Right ventricle myocardium superior (tissue), 1 donor: ENCODE results near the gene CATSPER3. TPM values are rescaled to one million over a fixed set of nuclear protein-coding genes. Genes with fewer than 3 reads are reported as not detected.
"Not testable (repeated sequence)": the region's sequence is repeated elsewhere in the genome, so short reads cannot be mapped to it uniquely, and the experiment has no call there.

Experiments used
- ATAC-seq: fragments of 200-7000 bp; cut with Tn5 transposase; one replicate; pipeline ENCODE4 v1.9.1; 2020; ENCODE audit warnings: mild to moderate bottlenecking; ENCODE audit not compliant: poor library complexity
- DNase-seq: peaks from one replicate; pipeline ENCODE4 v3.0.0-alpha.2; 2020
- intact Hi-C: fragments of 100-400 bp; cut with DNase I; formaldehyde crosslinking; loops from one replicate; pipeline ENCODE4 v1.11.2; 2022
- total RNA-seq: library from RNA; stranded (reverse); fragmentation: NEBNext Ultra II Directional; extraction: Animal tissue kit (Norgen Biotek cat#: 25700); gene quantifications from one replicate; pipeline ENCODE4 v1.2.1, GENCODE V29; 2021
- donor health status: DM: no; HTN: yes; CAD: no; lungs with severe emphysema.

The CATSPER3 gene
- total RNA-seq, 1 donor from 2014 or later = 0.32 TPM

DNA sequence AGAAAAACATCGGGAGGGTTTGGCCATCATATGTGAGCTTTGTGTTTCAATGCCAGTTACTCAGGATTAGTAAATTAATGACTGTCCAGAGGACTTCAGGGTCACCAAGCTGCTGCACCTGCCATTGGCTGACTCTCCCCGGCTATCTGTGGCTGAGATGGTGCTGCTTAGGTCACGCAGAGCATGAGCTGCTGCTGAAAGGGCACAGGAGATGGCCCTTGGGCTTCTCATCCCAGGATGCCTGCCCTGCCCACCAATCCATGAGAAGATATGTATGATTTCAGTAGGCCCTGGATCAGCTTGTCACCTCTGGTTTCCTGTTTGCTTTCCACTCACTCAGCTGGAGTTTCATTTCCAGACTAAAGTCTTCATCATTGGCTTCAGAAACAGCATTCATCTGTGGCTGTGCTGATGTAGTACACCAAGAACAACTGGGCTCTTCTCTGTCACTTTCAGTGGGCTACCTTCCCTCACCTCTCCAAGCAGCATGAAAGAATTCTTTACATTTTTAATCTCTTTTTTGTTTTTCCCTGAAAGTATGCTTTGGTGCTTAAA, 2.4 kb upstream of the CATSPER3 start:
- DNase-seq (no peak), ATAC-seq (no peak)
- intact Hi-C loops = no loop called here

DNA sequence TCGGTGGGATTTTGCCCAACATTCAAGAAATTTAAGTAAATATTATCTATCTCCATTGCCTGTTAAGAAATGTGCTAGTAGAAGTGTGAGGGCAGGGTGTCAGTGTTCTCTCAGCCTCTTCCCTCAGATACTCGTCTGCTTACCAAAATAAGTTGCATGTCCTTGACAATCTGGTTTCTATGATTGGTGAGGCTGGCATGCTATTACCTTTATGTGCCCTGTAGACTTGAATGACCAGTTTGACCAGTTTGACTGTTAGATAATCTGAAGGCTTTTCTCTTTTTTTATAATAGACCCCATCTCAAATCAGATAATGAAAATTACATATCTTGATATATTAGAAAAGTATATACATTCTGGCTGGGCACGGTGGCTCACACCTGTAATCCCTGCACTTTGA, 348 bp downstream of the CATSPER3 start:
- DNase-seq = no peak
- intact Hi-C loops = no loop called here
- ATAC-seq = no peak

DNA sequence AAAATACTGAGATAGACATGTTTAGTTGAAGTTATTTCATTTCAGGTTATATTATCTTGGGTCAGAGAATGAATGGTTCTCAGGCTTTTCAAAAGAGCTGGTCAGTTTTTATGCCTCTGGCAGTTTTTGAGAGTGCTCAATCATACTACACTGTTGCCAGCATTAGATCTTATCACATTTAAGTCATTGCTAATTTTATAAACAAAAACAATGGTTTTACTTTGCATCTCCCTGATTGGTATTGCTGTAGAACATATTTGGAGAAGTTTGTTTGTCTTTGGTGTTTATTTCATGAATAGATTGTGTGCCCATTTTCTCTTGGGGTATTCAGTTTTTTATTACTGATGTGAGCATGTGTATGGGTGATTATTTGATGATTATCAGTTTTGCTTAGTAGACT, 1.5 kb downstream of the CATSPER3 start:
- intact Hi-C loops = no loop called here
- DNase-seq (no peak), ATAC-seq (no peak)

DNA sequence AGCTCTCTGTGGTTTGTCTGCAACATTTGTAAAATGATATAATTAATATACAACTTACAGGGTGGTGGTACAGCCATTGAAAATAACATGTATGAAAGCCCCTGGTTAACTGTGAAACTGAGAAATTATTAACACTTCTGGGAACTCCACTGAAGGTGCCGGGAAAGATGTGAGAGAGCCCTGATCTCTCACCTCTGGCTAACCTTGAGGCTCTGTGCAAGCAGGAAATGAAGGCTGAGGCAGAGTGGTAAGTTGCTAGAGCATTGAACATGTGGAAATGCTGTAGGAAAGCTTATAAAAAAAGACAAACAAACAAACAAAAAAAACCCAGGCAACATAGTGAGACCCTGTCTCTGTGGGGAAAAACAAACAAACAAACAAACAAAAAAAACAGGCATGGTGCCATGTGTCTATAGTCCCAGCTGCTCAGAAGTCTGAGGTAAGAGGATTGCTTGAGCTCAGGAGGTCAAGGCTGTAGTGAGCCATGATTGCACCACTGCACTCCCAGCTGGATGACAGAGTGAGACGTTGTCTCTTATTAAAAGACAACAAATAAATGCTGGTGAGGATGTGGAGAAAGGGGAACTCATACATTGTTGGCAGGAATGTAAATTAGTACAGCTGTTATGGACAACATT, 7.5 kb downstream of the CATSPER3 start:
- intact Hi-C loops = no loop called here
- no peak for ATAC-seq
- no peak for DNase-seq

DNA sequence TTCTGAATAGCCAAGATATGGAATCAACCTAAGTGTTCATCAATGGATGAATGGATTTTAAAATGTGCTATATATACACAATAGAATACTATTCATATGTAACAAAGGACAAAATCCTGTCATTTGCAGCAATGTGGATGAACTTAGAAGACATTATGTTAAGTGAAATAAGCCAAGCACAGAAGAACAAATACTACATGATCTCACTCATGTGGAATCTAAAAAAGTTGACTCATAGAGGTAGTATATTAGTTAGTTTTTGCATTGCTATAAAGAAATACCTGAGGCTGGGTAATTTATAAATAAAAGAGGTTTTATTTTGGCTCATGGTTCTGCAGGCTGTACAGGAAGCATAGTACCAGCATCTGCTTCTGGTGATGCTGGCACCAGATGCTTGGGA, 8.1 kb downstream of the CATSPER3 start:
- no peak for ATAC-seq
- intact Hi-C loops = no loop called here

DNA sequence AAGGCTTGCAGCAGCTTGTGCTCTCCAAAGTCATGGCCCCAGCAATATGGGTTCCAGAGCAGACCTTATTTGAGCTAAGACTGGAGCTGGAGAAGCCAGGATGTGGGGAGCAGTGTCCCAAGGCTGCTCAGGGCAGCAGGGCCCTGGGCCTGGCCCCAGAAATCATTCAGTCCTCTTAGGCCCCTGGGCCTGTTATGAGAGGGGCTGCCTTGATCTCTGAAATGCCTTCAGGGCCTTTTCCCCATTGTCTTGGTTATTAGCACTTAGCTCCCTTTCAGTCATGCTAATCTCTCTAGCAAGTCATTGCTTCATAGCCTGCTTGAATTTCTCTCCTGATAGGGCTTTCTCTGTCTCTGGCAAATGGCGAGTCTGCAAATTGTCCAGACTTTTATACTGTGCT, 9.1 kb downstream of the CATSPER3 start:
- DNase-seq = no peak
- no peak for ATAC-seq
- intact Hi-C loops = no loop called here

More for the DNA sequence above, 8.1 kb downstream of the CATSPER3 start:
- no peak for DNase-seq

DNA sequence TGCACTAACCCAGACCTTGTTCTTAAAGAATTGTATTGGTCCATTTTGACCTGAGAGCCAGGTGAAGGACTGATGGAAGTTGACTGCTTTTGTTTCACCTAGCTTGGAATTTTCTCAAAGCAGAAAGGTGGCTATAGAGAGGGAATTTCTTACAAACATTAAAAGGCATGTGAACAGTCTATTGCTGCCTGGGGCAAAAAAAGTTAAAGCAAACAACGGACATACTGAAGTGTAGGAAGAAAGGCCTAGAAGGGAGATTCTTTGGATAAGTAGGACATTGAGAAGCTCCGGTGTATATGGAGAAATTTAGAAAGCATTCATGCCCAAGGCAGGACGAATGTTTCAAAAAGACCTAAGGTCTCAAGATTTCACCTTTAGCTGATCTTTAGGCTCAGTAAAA, 11.7 kb downstream of the CATSPER3 start:
- ATAC-seq = no peak
- no peak for DNase-seq
- intact Hi-C loops = no loop called here

DNA sequence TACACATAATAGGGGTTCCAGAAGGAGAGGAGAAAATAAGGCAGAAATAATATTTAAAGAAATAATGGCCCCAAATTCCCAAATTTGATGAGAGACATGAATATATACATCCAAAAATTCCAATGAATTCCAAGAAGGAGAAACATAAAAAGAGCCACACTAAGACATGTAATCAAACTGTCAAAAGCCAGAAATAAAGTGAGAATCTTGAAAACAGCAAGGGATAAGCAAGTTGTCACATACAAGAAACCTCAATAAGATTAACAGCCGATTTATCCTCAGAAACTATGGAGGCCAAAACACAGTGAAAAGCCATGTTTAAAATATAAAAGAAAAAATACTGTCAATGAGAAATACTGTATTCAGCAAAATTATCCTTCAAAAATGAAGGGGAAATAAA, 14.5 kb downstream of the CATSPER3 start:
- intact Hi-C loops = no loop called here
- DNase-seq (no peak), ATAC-seq (no peak)

DNA sequence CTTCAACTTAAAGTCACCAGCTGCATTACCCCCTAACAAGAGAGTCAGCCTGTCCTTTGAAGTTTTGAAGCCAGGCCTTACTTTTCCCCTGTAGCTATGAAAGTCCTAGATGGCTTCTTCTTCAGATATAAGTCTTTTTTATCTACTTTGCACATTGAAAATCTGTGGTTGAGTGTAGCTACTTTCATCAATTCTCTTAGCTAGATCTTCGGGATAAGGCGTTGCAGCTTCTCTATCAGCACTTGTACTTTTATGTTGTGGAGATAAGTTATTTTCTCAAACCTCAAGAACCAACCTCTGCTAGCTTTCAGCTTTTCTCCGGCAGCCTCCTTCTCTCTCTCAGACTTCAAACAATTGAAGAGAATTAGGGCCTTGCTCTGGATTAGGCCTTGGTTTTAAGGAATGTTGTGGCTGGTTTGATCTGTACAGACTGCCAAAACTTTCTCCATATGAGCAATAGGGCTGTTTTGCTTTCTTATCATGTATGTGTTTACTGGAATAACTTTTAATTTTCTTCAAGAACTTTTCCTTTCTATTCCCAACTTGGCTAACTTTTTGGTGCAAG, 21.6 kb downstream of the CATSPER3 start:
- no peak for ATAC-seq
- no peak for DNase-seq
- intact Hi-C loops = no loop called here

DNA sequence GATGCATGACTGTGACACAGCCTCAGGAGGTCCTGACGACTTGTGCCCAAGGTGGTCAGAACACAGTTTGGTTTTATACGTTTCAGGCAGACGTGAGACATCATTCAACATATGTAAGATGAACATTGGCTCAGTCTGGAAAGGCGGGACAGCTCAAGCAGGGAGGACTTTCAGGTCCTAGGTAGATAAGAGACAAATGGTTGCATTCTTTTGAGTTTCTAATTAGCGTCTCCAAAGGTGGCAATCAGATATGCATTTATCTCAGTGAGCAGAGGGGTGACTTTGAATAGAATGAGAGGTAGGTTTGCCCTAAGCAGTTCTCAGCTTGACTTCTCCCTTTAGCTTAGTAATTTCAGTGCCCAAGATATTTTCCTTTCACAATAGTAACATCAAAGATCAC, 22.5 kb downstream of the CATSPER3 start:
- DNase-seq, ATAC-seq, intact Hi-C loops: not testable (repeated sequence)

DNA sequence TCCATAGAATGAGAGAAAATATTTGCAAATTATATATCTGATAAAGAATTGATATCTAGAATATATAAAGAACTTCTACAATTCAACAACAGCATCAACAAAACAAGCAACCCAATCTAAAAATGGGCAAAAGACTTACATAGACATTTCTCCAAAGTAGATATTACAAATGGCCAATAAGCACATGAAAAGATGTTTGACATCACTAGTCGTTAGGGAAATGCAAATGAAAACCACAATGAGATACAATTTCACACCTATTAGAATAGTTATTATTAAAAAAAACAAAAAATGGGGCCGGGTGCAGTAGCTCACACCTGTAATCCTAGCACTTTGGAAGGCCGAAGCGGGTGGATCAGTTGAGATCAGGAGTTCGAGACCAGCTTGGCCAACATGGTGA, 24.4 kb downstream of the CATSPER3 start:
- ATAC-seq (no peak), DNase-seq (no peak)
- intact Hi-C loops = no loop called here

DNA sequence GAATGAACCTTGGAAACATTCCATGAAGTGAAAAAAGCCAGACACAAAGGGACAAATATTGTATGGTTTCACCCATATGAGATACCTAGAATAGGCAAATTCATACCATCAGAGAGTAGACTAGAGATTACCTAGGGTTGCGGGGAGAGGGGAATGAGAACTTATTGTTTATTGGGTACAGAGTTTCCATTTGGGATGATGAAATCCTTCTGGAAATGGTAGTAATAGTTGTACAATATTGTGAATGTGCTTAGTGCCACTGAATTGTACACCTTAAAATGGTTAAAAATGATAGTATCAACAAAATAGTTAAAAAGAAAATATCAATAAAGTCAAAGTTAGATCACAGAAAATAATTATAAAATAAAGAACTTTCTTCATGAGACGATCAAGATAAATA, 25.5 kb downstream of the CATSPER3 start:
- intact Hi-C loops = no loop called here
- ATAC-seq (no peak), DNase-seq (no peak)

DNA sequence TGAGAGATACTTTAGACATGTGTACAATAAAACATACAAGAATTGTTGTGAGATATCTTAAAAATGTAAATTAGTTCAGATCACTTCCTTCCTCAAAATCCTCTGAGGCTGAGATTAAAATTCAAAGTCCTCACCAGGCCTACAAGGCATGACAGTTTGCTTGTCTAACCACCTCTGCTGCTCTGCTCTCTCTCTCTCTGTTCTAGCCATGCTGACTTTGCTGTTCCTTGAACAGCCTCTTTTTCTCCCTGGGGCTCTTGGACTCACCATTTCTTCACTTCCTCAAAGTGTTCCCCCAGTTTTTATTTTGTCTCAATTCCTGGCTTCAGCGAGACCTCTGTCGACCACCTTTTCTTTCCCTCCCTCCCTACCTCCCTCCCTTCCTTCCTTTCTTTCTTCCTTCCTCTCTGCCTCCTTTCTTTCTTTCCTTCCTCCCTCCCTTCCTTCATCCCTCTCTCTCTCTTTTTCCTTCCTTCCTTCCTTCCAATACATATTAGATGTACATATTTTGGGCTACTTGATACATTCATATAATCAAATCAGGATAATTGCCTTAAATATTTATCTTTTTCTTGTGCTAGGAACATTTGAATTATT, 27.0 kb downstream of the CATSPER3 start:
- no peak for DNase-seq
- intact Hi-C loops = no loop called here
- ATAC-seq = no peak

DNA sequence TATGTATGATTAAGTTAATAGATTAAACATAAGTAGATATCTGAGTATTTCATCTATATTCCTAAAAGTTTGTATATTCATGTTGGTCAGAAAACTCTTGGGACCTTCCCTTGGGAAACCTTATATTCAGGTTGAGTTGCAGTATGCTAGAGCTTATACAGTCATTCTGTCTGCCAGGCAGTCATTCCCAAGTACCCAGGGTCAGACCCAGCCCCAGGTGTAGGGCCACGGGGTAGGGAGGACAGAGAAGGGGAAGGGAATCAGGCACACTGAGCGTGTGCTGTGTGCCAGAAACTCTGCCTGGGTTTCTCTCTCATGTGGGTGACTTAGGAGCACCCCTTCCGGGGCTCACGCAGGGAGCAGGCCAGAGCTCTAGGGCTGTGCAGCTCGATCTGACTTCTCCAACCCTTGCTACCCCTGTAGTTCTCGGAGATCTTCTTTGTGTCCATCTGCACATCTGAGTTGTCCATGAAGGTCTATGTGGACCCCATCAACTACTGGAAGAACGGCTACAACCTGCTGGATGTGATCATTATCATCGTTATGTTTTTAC, 28.2 kb downstream of the CATSPER3 start:
- ATAC-seq (no peak), DNase-seq (no peak)
- intact Hi-C loops = no loop called here

DNA sequence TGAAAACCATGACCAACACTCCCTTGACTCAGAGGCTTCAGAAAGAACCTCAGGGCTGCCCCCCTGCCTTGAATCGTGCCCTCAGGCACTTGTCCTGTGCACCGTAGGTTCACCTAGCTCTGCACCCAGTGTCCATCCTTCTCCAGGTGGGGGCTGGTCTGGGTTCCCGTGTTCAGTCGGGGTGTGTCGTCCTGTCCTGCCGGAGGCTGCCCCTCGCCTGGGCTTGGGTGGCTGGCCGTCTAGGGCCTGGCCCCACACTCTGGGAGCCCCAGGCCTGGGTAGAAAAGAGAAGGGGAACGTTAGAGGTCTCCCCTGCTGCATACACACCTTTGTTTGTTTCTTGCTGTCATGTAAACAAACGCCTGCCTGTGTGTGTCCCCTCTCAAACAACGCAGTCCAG, 29.3 kb downstream of the CATSPER3 start:
- intact Hi-C loops = no loop called here
- DNase-seq = no peak
- ATAC-seq = no peak

DNA sequence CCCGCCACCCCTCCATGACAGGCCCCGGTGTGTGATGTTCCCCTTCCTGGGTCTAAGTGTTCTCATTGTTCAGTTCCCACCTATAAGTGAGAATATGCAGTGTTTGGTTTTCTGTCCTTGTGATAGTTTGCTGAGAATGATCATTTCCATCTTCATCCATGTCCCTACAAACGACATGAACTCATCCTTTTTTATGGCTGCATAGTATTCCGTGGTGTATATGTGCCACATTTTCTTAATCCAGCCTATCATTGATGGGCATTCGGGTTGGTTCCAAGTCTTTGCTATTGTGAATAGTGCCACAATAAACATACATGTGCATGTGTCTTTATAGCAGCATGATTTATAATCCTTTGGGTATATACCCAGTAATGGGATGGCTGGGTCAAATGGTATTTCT, 30.4 kb downstream of the CATSPER3 start:
- intact Hi-C loops, DNase-seq: not testable (repeated sequence)

DNA sequence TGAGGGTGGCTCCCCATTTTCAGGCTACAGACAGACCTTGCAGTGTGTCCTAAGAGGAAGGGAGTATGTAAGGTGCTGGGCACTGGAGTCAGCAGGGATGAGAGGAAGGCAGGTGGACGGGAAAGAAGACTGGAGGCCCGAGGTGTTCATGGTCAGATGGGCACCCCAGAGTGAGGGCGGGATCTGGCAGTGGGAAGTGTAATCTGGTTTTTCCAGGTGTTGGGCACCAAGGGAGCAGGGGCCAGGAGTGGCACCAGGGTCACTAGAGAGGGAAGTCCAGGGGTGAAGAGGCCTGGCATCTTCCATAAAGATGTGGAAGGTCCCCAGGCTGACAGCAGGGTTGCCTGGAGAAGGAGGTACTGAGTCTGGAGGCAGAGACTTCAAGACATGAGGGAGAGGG, 36.7 kb downstream of the CATSPER3 start:
- intact Hi-C loops = no loop called here
- no peak for ATAC-seq

More for the DNA sequence above, 30.4 kb downstream of the CATSPER3 start:
- not testable (repeated sequence) for ATAC-seq

DNA sequence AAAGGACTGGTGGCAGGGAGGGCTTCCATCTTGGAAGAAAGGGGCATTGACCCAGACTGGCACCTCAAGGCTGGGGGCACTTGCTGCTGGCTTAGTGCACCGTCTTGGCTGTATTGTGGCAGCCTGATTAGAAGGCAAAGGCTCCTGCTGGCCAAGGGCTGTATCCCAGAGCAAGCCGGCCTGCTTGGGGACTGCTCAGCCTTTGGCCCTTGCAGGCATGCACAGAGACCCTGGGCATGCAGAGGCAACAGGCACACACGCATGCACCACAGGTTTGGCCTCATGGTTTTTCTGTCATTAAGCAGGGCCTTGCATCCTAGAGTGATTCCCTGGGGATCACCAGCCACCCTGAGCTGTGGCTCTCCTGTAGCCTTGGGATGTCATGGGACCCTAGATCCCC, 37.4 kb downstream of the CATSPER3 start:
- ATAC-seq (no peak), DNase-seq (no peak)
- intact Hi-C loops = no loop called here

More for the DNA sequence above, 36.7 kb downstream of the CATSPER3 start:
- no peak for DNase-seq

DNA sequence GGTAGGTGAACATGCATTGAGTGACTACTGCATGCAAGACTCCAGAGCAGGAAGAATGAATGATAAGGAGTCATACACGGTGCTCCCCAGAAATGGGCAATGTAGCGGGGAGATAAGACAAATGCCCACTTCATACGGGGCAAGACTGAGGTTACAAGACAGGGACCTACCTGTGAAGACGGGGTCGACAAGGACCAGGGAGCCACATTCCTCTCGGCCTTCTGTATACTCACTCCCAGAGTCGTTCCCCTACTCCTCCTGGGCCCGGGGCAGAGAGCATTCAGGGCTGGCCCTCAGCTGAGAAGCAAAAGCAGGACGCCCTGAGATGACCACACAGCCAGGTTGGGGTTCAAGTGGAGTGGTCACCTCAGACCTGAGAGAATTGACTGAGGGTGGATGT, 39.6 kb downstream of the CATSPER3 start:
- intact Hi-C loops = no loop called here
- ATAC-seq (no peak), DNase-seq (no peak)
